H1 (cell line): ENCODE measurements around the gene PTCD3.

Source experiments
- CBX8 ChIP-seq: fragments of 300-800, 300-1000 bp; sonication (generic); IDR thresholded peaks from 2 replicates; pipeline ENCODE4 v1.7.1; 2016; ENCODE audit warnings: low read depth, low read length, borderline replicate concordance
- EP300 ChIP-seq, 2 experiments: IDR thresholded peaks; 1 replicate in 1 of 2; 2 replicates in 1 of 2; pipeline ENCODE4 v1.6.1; 2011 to 2012; ENCODE audit warnings: low read depth in 2 of 2, low read length in 2 of 2, mild to moderate bottlenecking in 2 of 2, borderline replicate concordance in 1 of 2, inconsistent platforms in 1 of 2, moderate library complexity in 1 of 2
- EZH2 ChIP-seq: fragments of 200-600 bp; sonication (generic); IDR thresholded peaks from 2 replicates; pipeline ENCODE4 v1.7.1; 2012; ENCODE audit warnings: low read depth, mild to moderate bottlenecking, moderate library complexity, low read length, inconsistent platforms; ENCODE audit not compliant: severe bottlenecking
- GABPA ChIP-seq: IDR thresholded peaks from 2 replicates; pipeline ENCODE4 v1.6.1; 2011; ENCODE audit warnings: mild to moderate bottlenecking, low read length, moderate library complexity, borderline replicate concordance; ENCODE audit not compliant: insufficient read depth
- JUN ChIP-seq: IDR thresholded peaks from 2 replicates; pipeline ENCODE4 v1.6.1; 2011; ENCODE audit warnings: low read depth, mild to moderate bottlenecking, improper control_type of control experiment, low read length
- POLR2A ChIP-seq, 2 experiments: IDR thresholded peaks; 1 replicate in 1 of 2; 2 replicates in 1 of 2; pipeline ENCODE4 v1.6.1; 2011; ENCODE audit warnings: low read depth in 2 of 2, low read length in 2 of 2, mild to moderate bottlenecking in 2 of 2; ENCODE audit errors: control extremely low read depth in 1 of 2
- POLR2AphosphoS5 ChIP-seq: IDR thresholded peaks from 2 replicates; pipeline ENCODE4 v1.6.1; 2011; ENCODE audit warnings: low read depth, low read length
- RFX5 ChIP-seq: IDR thresholded peaks from 2 replicates; pipeline ENCODE4 v1.6.1; 2011; ENCODE audit warnings: low read depth, low read length, improper control_type of control experiment, borderline replicate concordance
- SIX5 ChIP-seq: IDR thresholded peaks from 2 replicates; pipeline ENCODE4 v1.6.1; 2011; ENCODE audit warnings: mild to moderate bottlenecking, low read depth, low read length
- SP1 ChIP-seq: IDR thresholded peaks from 2 replicates; pipeline ENCODE4 v1.6.1; 2011; ENCODE audit warnings: low read depth, low read length
- TAF1 ChIP-seq: IDR thresholded peaks from 2 replicates; pipeline ENCODE4 v1.6.1; 2011; ENCODE audit warnings: mild to moderate bottlenecking, low read depth, low read length
- TF ChIP-seq, protein P1 (sequence below), 3 experiments: IDR thresholded peaks; 1 replicate in 2 of 3; 2 replicates in 1 of 3; pipeline versions ENCODE4 v1.5.1 to v1.6.1; 2011; ENCODE audit warnings: low read length in 3 of 3, mild to moderate bottlenecking in 3 of 3, inconsistent platforms in 2 of 3, low read depth in 1 of 3, moderate library complexity in 1 of 3; ENCODE audit not compliant: insufficient read depth in 1 of 3; ENCODE audit errors: control extremely low read depth in 1 of 3

DNA sequence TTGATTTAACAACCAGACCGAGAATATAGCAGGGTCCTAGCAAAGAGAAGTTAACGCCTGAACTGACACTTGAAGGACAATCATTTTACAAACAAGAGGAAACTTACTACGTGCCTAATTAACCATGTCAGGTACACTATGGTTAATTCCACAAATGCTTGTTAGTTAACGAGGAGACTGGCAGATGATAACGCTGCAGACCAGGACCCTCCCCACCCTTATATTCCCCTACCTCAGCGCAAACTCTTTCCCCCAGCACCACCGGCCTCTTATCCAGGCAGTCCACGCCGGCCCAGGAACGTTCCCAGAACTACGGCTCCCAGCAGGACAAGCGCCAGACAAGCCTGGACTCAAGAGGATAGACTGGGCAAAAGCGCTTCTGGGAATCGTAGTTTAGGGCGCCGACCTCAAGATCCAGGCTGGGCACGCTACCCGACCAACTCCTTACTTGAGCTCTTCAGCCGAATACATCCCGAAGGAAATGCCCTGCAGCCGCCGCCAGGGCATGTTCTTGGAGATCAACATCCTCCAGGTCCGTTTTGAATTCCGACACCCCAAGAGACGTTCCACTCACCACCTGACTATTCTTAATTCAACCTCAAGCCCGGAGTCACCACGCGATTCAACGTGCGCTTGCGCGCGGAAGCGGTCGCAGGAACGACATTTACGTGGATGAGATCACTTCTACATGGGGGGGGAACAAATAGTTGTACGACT is 625 bp upstream of the PTCD3 start, which contains the start of gene POLR1A:
- TF ChIP-seq, protein P1, sequence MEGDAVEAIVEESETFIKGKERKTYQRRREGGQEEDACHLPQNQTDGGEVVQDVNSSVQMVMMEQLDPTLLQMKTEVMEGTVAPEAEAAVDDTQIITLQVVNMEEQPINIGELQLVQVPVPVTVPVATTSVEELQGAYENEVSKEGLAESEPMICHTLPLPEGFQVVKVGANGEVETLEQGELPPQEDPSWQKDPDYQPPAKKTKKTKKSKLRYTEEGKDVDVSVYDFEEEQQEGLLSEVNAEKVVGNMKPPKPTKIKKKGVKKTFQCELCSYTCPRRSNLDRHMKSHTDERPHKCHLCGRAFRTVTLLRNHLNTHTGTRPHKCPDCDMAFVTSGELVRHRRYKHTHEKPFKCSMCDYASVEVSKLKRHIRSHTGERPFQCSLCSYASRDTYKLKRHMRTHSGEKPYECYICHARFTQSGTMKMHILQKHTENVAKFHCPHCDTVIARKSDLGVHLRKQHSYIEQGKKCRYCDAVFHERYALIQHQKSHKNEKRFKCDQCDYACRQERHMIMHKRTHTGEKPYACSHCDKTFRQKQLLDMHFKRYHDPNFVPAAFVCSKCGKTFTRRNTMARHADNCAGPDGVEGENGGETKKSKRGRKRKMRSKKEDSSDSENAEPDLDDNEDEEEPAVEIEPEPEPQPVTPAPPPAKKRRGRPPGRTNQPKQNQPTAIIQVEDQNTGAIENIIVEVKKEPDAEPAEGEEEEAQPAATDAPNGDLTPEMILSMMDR (IDR thresholded peaks at IDR 0.05; ENCODE audit: control extremely low read depth in 1 of 3, insufficient read depth in 1 of 3, low read depth in 1 of 3, low read length in 3 of 3): no peak
- peak; percentile 94 for TF ChIP-seq SIX5
- TF ChIP-seq GABPA: no peak
- no peak; the same call in 1 of the 2 replicates for TF ChIP-seq POLR2AphosphoS5
- no peak for TF ChIP-seq SP1
- no peak for TF ChIP-seq JUN
- TF ChIP-seq EP300 (IDR thresholded peaks at IDR 0.05; ENCODE audit: borderline replicate concordance in 1 of 2, low read depth in 2 of 2, low read length in 2 of 2): no peak
- no peak for TF ChIP-seq EZH2
- no peak for TF ChIP-seq CBX8
- peak in 1 of 2 experiments; percentile 79; a peak in 1 of 3 replicates for TF ChIP-seq POLR2A (IDR thresholded peaks at IDR 0.05; ENCODE audit: control extremely low read depth in 1 of 2, low read depth in 2 of 2, low read length in 2 of 2)
- no peak for TF ChIP-seq RFX5
- TF ChIP-seq TAF1: no peak
